GM19035 (cell line): ENCODE data around the gene BRIP1.
"Not testable (repeated sequence)": the region's sequence is repeated elsewhere in the genome, so short reads cannot be mapped to it uniquely, and the experiment has no call there.

Experiments
- ATAC-seq: cut with Tn5 transposase; IDR thresholded peaks from one replicate; pipeline ENCODE4 v1.9.1; 2021; ENCODE audit not compliant: unreplicated experiment

The BRIP1 gene

GRCh38 chr17:61867033-61867432 lies 3.7 kb upstream of the BRIP1 start:
- ATAC-seq: no peak

- ATAC-seq: peak; percentile 22
Measured at GRCh38 chr17:61863801-61864126, 436 bp upstream of the BRIP1 start.

GRCh38 chr17:61862105-61862574 lies 1.2 kb downstream of the BRIP1 start:
- no peak for ATAC-seq

GRCh38 chr17:61860397-61860796 lies 2.9 kb downstream of the BRIP1 start:
- not testable (repeated sequence) for ATAC-seq

- no peak for ATAC-seq
Measured at GRCh38 chr17:61856035-61856434, 7.3 kb downstream of the BRIP1 start.

GRCh38 chr17:61852857-61853256 lies 10.5 kb downstream of the BRIP1 start:
- no peak for ATAC-seq

GRCh38 chr17:61849674-61850073 lies 13.7 kb downstream of the BRIP1 start:
- ATAC-seq: no peak

GRCh38 chr17:61848896-61849295 lies 14.4 kb downstream of the BRIP1 start:
- ATAC-seq: no peak

GRCh38 chr17:61848247-61848646 lies 15.1 kb downstream of the BRIP1 start:
- no peak for ATAC-seq

GRCh38 chr17:61847659-61848058 lies 15.7 kb downstream of the BRIP1 start:
- no peak for ATAC-seq

- no peak for ATAC-seq
Measured at GRCh38 chr17:61846761-61847375, 16.5 kb downstream of the BRIP1 start.

GRCh38 chr17:61846088-61846487 lies 17.2 kb downstream of the BRIP1 start:
- no peak for ATAC-seq

GRCh38 chr17:61843435-61843834 lies 19.9 kb downstream of the BRIP1 start:
- no peak for ATAC-seq

GRCh38 chr17:61842899-61843298 lies 20.4 kb downstream of the BRIP1 start:
- ATAC-seq: no peak

- no peak for ATAC-seq
Measured at GRCh38 chr17:61839300-61839786, 24.0 kb downstream of the BRIP1 start.

GRCh38 chr17:61837175-61838051 lies 25.9 kb downstream of the BRIP1 start:
- ATAC-seq: no peak

- ATAC-seq: no peak
Measured at GRCh38 chr17:61836266-61837174, 26.8 kb downstream of the BRIP1 start.

GRCh38 chr17:61835606-61836005 lies 27.7 kb downstream of the BRIP1 start:
- no peak for ATAC-seq

- no peak for ATAC-seq
Measured at GRCh38 chr17:61834610-61835009, 28.7 kb downstream of the BRIP1 start.

GRCh38 chr17:61833536-61834193 lies 29.7 kb downstream of the BRIP1 start:
- no peak for ATAC-seq

- ATAC-seq: no peak
Measured at GRCh38 chr17:61832463-61832862, 30.9 kb downstream of the BRIP1 start.
